Loucy (cell line): Measurements from ENCODE around the gene MYO9A.

Experiments
- EZH2phosphoT487 ChIP-seq: fragments of 200-600 bp; IDR thresholded peaks from 2 replicates; pipeline ENCODE4 v1.6.1; 2018; ENCODE audit warnings: antibody characterized with exemption, mild to moderate bottlenecking, moderate library complexity, borderline replicate concordance
- TF ChIP-seq, protein P1 (sequence below): fragments of 200-600 bp; sonication (generic); conservative IDR thresholded peaks from 2 replicates; pipeline ENCODE4 v1.5.1; 2014; ENCODE audit warnings: mild to moderate bottlenecking, antibody characterized with exemption, low read length

DNA sequence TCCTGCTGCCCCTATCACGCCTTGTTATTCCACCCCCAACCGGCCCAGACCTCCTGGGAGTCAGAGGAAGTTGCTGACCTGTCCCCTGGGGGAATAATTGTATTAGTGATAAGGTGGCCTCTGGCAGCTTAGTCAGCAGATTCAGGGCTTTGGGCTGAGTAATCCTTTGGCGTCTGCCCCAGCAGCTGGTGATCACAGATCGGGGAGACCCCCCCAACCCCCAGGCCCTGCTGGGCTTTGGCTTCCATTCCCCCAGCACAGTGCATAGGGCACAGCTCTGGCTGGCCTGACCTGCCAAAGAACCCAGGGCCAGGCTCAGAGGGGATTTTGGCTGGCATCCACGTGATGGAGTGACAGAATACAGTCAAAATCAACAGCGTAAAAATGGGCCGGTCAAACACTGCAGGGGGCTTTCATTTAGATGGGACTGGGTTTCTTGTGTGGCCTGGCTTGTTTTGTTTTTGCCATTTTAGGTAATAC lies 311.5 kb downstream of the MYO9A start:
- TF ChIP-seq, protein P1, sequence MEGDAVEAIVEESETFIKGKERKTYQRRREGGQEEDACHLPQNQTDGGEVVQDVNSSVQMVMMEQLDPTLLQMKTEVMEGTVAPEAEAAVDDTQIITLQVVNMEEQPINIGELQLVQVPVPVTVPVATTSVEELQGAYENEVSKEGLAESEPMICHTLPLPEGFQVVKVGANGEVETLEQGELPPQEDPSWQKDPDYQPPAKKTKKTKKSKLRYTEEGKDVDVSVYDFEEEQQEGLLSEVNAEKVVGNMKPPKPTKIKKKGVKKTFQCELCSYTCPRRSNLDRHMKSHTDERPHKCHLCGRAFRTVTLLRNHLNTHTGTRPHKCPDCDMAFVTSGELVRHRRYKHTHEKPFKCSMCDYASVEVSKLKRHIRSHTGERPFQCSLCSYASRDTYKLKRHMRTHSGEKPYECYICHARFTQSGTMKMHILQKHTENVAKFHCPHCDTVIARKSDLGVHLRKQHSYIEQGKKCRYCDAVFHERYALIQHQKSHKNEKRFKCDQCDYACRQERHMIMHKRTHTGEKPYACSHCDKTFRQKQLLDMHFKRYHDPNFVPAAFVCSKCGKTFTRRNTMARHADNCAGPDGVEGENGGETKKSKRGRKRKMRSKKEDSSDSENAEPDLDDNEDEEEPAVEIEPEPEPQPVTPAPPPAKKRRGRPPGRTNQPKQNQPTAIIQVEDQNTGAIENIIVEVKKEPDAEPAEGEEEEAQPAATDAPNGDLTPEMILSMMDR: no peak
- TF ChIP-seq EZH2phosphoT487: no peak
